NB4 (cell line): ENCODE data around the gene GPS2.

Experiments
- CTCF ChIP-seq: IDR thresholded peaks from one replicate; pipeline ENCODE4 v1.5.1; 2012; ENCODE audit warnings: low read depth, low read length
- MYC ChIP-seq: IDR thresholded peaks from 2 replicates; pipeline ENCODE4 v1.6.1; 2011; ENCODE audit warnings: low read depth, low read length

- no peak for TF ChIP-seq CTCF
- no peak for TF ChIP-seq MYC
Observed at GRCh38 chr17:7263801-7264078, 51.4 kb downstream of the GPS2 start.
